ENCODE measurements around the gene DNAH2.

DNAH2 gene

GRCh38 chr17:7814969-7815368 is 97.4 kb downstream of the DNAH2 start:
- Histone ChIP-seq H3K27ac (no peak overlapping the region), H3K4me3 (ENCODE audit: low read depth in 1 of 2, low read length in 1 of 2) (no peak overlapping the region), H3K4me1 (ENCODE audit: control insufficient read depth in 1 of 2, insufficient read depth in 1 of 2, low read depth in 1 of 2, low read length in 1 of 2) (peaks cover 5 to 7% of the 10 kb centered on the region in 2 experiments), H3K27me3 (no peaks in the 10 kb centered on the region), H3K9me3 (no peaks in the 10 kb centered on the region), H3K36me3 (no peaks in the 10 kb centered on the region)
- TF ChIP-seq, protein P1, sequence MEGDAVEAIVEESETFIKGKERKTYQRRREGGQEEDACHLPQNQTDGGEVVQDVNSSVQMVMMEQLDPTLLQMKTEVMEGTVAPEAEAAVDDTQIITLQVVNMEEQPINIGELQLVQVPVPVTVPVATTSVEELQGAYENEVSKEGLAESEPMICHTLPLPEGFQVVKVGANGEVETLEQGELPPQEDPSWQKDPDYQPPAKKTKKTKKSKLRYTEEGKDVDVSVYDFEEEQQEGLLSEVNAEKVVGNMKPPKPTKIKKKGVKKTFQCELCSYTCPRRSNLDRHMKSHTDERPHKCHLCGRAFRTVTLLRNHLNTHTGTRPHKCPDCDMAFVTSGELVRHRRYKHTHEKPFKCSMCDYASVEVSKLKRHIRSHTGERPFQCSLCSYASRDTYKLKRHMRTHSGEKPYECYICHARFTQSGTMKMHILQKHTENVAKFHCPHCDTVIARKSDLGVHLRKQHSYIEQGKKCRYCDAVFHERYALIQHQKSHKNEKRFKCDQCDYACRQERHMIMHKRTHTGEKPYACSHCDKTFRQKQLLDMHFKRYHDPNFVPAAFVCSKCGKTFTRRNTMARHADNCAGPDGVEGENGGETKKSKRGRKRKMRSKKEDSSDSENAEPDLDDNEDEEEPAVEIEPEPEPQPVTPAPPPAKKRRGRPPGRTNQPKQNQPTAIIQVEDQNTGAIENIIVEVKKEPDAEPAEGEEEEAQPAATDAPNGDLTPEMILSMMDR (IDR thresholded peaks at IDR 0.05): no peak

DNA sequence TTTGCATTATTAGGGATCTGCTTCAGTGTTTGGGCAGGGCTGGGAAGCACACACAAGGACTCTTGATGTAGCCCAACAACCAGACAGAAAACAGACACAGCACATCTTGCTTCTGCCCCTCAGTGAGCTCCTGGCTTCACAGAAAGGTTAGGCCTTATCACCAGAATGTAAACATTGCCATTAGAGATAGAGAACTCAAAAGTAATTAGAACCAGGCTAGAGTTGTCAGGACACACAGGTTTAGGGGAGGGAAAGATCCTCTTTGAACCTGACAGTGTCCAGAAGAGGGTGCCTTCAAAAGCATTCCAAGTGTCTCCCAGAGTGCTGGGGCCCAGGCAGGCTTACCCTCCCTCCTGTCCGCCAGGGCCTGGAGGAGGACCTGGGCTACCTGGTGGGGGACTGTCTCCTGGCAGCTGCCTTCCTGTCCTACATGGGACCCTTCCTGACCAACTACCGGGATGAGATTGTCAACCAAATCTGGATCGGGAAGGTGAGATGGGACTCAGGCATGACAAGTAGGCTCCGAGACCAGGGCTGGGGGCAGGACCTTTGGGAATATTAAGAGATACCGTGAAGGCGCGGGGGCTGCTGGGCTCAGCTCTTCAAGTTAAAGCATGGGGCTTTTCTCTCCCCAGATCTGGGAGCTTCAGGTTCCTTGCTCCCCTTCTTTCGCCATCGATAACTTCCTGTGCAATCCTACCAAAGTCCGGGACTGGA is 99.5 kb downstream of the DNAH2 start:
- no peak overlapping the region for H3K4me3 ChIP-seq (ENCODE audit: low read depth in 1 of 2, low read length in 1 of 2)
- no peaks in the 10 kb centered on the region for H3K36me3 ChIP-seq
- no peaks in the 10 kb centered on the region for H3K9me3 ChIP-seq
- H3K27me3 ChIP-seq: no peaks in the 10 kb centered on the region
- no peak overlapping the region for H3K27ac ChIP-seq
- TF ChIP-seq, protein P1 (IDR thresholded peaks at IDR 0.05): no peak
- peaks cover 5 to 7% of the 10 kb centered on the region in 2 experiments for H3K4me1 ChIP-seq (ENCODE audit: control insufficient read depth in 1 of 2, insufficient read depth in 1 of 2, low read depth in 1 of 2, low read length in 1 of 2)

DNA sequence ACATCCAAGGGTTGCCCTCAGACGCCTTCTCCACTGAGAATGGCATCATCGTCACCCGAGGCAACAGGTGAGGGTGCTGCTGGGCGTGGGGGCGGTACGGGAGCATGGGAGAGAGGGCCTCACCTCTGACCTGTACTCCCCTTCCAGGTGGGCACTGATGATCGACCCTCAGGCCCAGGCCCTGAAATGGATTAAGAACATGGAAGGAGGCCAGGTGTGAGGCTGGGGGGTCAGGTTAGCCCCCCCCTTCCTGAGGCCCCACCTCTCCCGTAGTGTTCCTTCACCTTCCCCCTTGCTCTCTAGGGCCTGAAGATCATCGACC is 100.1 kb downstream of the DNAH2 start:
- Histone ChIP-seq H3K36me3 (no peaks in the 10 kb centered on the region), H3K9me3 (no peaks in the 10 kb centered on the region), H3K27me3 (no peaks in the 10 kb centered on the region), H3K4me3 (ENCODE audit: low read depth in 1 of 2, low read length in 1 of 2) (no peak overlapping the region), H3K4me1 (ENCODE audit: control insufficient read depth in 1 of 2, insufficient read depth in 1 of 2, low read depth in 1 of 2, low read length in 1 of 2) (peaks cover 5 to 7% of the 10 kb centered on the region in 2 experiments), H3K27ac (no peak overlapping the region)
- TF ChIP-seq, protein P1 (IDR thresholded peaks at IDR 0.05): no peak

DNA sequence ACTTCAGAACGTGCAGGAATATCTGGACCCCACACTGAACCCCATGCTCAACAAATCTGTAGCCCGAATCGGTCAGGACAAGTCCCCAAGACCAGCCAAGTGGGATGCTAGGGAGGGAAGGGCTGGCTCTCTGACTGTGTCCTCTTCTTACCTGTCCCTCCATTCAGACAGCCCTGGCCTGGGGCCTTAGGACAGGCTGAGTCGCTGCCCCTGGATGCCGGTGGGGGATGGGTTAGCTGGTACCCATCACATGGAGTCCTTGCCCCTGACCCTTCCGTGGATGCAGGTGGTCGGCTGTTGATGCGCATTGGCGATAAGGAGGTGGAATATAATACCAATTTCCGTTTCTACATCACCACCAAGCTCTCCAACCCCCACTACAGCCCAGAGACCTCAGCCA is 100.5 kb downstream of the DNAH2 start:
- Histone ChIP-seq H3K27ac (no peak overlapping the region), H3K36me3 (no peaks in the 10 kb centered on the region), H3K27me3 (no peaks in the 10 kb centered on the region), H3K9me3 (no peaks in the 10 kb centered on the region), H3K4me3 (ENCODE audit: low read depth in 1 of 2, low read length in 1 of 2) (no peak overlapping the region), H3K4me1 (ENCODE audit: control insufficient read depth in 1 of 2, insufficient read depth in 1 of 2, low read depth in 1 of 2, low read length in 1 of 2) (peaks cover 5 to 7% of the 10 kb centered on the region in 2 experiments)
- TF ChIP-seq, protein P1 (IDR thresholded peaks at IDR 0.05): no peak

- H3K4me3 ChIP-seq (ENCODE audit: low read depth in 1 of 2, low read length in 1 of 2): no peak overlapping the region
- no peaks in the 10 kb centered on the region for H3K36me3 ChIP-seq
- no peaks in the 10 kb centered on the region for H3K27me3 ChIP-seq
- TF ChIP-seq, protein P1 (IDR thresholded peaks at IDR 0.05): no peak
- no peak overlapping the region for H3K27ac ChIP-seq
- H3K4me1 ChIP-seq (ENCODE audit: control insufficient read depth in 1 of 2, insufficient read depth in 1 of 2, low read depth in 1 of 2, low read length in 1 of 2): peaks cover 5 to 7% of the 10 kb centered on the region in 2 experiments
- no peaks in the 10 kb centered on the region for H3K9me3 ChIP-seq
These were observed 101.5 kb downstream of the DNAH2 start for GRCh38 chr17:7818746-7819645.

Data from neutrophil (primary cell).